Measurements from ENCODE around the gene OSBPL10.
"Not testable (repeated sequence)": the region's sequence is repeated elsewhere in the genome, so short reads cannot be mapped to it uniquely, and the experiment has no call there.

OSBPL10 gene, protein sequence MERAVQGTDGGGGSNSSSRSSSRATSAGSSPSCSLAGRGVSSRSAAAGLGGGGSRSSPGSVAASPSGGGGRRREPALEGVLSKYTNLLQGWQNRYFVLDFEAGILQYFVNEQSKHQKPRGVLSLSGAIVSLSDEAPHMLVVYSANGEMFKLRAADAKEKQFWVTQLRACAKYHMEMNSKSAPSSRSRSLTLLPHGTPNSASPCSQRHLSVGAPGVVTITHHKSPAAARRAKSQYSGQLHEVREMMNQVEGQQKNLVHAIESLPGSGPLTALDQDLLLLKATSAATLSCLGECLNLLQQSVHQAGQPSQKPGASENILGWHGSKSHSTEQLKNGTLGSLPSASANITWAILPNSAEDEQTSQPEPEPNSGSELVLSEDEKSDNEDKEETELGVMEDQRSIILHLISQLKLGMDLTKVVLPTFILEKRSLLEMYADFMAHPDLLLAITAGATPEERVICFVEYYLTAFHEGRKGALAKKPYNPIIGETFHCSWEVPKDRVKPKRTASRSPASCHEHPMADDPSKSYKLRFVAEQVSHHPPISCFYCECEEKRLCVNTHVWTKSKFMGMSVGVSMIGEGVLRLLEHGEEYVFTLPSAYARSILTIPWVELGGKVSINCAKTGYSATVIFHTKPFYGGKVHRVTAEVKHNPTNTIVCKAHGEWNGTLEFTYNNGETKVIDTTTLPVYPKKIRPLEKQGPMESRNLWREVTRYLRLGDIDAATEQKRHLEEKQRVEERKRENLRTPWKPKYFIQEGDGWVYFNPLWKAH

DNA sequence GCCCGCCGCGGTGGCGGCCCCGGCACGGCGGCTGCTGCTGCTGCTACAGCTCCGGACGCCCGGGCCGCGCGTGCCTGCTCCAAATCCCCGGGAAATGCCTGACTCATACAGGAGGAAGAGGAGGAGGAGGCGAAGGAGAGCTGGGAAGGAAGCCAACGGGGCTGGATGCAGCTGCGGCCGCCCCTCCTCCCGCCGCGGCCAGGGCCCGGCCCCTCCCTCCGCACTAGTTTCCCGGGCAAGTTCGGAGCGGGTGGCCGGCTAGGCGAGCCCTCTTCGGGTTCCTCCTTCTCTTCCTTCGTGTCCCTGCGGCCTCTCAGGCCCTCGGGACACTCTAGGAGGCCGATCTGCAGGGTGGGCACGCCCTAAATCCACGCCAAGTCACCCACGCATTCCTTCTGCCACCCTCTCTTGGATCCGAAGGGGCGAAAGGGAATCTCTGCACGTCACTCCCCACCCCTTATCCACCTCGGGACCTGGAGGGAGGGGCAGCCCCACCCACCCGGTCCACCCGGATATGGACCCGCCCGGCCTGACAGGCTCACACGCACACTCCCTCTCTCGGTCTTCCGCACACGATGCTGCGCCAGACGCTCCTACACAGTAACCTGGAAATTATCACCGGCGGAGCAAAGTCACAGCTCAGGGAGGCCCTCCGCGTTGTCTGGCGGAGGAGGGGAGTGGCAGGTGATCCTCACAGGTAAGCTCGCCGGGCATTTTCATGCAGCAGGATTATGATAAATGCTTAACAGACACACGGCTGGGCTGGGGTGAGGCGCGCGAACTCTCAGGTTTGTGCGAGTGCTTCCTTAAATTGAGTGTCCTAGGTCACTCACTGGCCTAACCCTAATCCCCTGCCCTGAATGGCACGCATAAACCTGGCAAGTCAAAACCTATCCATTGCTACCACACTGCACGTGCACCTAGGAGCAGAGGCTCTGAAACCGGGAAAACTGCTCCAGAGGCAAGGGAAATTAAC, at the start of gene OSBPL10, which contains the start of gene ZNF860:
TSS of gene OSBPL10 (minus strand) at position 57 of the 976 bp plus-strand sequence. CDS start 83 bp downstream, outside the sequence.
TSS of gene ZNF860 (plus strand) at position 545 of the 976 bp plus-strand sequence. CDS start 7,330 bp downstream, outside the sequence.
- peak; percentile 42 for DNase-seq (ENCODE audit: low spot score)

DNA sequence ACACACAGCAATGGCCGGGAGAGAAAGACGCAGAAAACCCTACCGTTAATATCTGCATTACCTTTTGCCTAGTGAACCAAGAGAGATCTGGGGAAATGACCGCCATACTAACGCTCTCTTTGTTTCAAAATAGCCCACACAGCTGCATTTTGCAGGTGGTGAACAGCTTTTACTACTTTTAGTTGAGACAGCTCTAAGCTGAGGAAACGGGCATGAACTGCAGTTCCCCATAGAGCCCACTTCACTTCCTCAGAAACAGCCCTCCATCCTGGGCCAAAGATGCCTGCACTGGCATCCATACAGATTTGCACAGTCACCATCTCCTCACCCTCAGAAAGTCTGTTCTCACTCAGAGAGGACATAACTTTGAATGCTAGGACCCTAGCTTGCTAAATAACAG, 45.5 kb upstream of the OSBPL10 start:
- no peak for DNase-seq (ENCODE audit: low spot score)

DNA sequence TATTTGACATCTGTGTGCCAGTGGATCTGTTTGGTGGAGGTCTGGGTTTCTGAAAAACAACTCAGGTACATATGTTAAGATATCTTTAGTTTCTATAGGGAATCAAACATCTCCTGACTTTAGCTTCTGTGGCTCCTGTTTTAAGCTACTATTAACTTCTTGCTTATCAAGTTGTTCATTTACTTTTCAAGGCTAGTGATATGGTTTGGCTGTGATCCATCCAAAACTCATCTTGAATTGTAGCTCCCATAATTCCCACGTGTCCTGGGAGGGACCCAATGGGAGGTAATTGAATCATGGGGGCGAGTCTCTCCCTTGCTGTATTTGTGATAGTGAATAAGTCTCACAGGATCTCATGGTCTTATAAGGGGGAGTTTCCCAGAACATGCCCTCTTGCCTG, 41.9 kb upstream of the OSBPL10 start:
- no peak for DNase-seq (ENCODE audit: low spot score)

DNA sequence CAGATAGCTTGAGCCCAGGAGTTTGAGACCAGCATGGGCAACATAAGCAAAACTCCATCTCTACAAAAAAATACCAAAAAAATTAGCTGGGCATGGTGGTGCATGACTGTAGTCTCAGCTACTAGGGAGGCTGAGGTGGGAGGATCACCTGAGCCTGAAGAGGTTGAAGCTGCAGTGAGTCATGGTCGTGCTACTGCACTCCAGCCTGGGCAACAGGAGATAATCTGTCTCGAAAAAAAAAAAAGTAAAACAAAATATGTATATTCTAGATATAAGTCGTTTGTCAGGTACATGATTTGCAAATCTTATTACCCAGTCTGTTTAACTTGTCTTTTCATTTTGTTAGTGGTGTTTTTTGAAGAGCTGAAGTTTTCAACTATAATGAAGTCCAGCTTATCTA, 40.7 kb upstream of the OSBPL10 start:
- DNase-seq (ENCODE audit: low spot score) = no peak

DNA sequence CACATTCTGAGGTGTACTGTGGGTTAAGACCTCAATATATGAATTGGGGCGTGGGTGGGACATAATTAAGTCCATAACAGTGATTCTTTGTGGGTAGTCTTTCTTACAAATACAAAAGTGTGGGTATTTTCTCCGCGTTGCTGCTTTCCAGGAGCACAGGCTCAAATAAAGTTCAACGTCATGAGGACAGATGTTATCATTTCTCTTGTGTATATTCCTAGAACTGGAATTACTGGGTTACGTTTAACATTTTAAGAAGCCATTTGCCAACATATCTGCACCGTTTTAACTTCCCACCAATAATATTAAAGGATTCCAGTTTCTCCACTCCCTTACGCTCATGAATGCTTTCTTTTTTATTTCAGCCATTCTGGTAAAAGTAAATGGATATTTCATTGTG, 40.1 kb upstream of the OSBPL10 start:
- no peak for DNase-seq (ENCODE audit: low spot score)

DNA sequence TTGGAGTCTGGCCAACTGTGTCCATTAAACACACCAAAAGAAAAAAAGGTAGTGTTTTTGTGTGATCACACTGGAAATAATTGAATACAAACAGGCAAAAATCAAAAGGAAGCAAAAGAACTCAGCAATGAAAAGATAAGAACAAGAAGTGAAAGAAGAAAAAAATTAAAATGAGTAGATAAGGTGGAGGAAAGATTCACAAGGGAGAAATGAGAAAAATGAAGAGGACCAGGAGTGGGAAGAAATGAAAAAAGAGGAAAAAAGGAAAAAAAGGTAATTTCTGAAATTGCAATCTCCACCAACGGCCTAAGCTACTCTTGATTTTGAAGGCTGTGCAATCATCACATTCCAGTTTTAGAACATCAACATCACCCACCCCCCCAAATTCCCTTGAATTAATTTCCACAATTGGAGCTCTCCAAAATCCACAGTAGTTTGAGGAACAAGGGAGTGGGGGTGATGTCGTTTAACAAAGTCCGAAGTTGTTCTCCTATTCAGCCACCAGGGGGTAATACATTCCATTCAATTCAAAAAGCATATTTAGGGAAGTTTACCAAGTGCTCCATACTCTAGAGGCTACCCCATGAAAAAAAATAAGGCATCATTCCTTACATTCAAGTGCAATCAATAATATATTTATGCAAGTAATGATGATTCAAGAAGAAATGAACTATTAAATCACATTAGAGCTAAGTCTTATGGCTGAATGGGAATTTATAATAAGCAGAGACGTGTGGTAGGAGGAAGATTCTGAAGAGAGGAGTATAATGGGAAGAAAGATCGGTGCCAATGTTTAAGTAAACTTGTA, 37.9 kb upstream of the OSBPL10 start:
- DNase-seq (ENCODE audit: low spot score) = peak; percentile 63

DNA sequence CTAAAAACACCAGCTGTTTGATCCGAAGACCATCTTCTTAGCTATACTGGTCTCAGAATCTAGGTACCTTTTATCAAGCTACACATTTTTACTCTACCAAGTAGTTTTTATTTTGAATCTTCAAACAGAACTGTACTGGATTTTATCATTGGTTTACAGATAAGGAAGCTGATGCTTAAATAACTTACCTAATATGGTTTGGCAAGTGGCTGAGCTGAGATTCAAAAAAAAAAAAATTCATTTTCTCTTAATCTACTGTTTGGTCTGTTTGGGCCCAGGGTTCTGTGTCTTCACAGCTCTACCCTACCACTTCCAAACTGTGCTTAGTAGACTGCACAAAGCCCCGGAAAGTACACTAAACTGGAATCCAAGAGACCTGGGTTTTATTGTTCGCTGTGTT, 36.2 kb upstream of the OSBPL10 start:
- DNase-seq (ENCODE audit: low spot score) = no peak

DNA sequence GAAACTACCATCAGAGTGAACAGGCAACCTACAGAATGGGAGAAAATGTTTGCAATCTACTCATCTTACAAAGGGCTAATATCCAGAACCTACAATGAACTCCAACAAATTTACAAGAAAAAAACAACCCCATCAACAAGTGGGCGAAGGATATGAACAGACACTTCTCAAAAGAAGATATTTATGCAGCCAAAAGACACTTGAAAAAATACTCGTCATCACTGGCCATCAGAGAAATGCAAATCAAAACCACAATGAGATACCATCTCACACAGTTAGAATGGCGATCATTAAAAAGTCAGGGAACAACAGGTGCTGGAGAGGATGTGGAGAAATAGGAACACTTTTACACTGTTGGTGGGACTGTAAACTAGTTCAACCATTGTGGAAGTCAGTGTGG, 34.6 kb upstream of the OSBPL10 start:
- not testable (repeated sequence) for DNase-seq (ENCODE audit: low spot score)

DNA sequence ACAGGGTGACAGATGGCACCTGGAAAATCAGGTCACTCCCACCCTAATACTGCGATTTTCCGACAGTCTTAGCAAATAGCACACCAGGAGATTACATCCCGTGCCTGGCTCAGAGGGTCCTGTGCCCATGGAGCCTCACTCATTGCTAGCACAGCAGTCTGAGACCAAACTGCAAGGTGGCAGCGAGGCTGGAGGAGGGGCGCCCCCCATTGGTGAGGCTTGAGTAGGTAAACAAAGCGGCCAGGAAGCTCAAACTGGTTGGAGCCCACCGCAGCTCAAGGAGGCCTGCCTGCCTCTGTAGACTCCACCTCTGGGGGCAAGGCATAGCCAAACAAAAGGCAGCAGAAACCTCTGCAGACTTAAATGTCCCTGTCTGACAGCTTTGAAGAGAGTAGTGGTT, 29.6 kb upstream of the OSBPL10 start:
- not testable (repeated sequence) for DNase-seq (ENCODE audit: low spot score)

DNA sequence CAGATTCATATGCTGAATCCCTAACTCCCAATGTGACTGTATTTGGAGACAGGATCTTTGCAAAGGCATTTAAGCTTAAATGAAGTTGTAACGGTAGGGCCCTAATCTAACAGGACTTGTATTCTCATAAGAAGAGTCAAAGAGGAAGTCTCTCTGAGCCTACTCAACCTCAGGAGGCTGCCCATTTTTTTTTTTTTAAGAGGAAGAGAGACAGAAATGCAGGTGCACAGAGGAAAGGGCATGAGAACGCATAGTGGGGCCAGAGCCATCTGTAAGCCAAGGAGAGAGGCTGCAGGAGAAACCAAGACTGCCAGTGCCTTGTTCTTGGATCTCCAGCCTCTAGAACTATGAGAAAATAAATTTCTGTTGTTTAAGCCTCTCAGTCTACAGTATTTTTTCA, 28.9 kb upstream of the OSBPL10 start:
- DNase-seq (ENCODE audit: low spot score) = no peak

DNA sequence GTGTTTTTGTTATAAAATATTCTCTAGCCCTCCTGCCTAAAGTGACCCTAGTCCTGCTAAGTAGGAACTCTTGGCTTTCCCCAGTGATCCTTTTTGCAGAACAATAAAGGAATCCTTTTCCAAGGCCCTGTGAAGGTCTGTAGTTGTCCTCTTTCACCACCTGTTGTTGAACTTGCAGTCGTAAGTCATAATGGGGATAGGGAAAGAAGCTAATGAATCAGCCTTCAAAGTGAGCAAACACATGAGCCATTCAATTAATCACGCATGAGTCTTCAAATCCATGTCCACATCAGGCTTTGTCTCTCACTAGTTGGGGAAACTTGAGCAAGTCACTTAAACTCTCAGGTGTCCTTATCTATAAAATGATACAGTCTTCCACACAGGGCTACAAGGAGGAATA, 28.0 kb upstream of the OSBPL10 start:
- no peak for DNase-seq (ENCODE audit: low spot score)

DNA sequence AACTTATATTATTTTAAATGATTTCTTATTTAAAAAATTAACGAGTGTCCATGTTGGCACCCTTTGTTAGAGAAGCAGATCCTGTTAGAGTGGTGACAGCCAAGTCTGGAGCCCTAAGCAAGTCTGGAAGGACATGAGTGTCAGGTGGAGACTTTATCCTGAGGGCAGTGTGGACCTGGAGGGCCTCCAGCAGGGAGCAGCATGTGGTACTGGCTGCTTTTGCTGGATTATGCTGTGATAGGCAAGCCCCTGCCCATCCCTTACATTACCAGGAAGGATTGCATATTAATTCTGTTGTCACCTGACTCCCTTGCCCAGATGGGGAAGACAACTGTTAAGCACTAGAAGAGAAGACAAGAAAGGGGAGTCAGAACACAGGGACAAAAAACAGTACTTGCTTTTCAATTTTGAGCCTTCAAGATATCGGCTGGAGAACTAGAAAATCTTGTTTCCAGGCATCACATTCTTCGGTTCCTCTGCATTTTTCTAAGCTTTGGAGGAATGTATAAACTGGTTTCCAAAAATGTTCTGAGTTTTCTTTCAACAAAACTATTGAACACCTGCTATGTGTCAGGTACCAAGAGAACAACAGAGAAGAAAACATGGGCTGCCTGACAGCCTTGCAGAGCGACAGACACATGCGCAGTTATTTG, 23.2 kb upstream of the OSBPL10 start:
- peak; percentile 48 for DNase-seq (ENCODE audit: low spot score)

DNA sequence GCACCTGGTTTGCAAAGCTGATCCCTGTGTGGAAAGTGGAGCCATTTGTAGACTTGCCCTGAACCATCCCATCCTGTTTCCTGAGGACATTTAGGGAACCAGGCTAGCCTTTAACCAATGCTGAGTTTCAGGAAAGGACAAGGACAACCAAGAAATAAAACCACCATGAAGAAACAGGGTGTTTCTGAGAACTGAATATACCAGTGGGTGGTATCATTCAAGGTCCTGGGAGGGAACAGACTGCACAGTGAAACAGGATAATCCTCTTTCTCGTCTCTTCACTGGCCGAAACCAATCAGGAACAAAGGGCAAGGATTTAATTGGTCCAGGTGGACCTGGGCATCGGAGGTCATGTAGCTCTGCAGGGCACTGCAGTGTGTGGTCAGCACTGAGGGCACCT, 22.3 kb upstream of the OSBPL10 start:
- no peak for DNase-seq (ENCODE audit: low spot score)

DNA sequence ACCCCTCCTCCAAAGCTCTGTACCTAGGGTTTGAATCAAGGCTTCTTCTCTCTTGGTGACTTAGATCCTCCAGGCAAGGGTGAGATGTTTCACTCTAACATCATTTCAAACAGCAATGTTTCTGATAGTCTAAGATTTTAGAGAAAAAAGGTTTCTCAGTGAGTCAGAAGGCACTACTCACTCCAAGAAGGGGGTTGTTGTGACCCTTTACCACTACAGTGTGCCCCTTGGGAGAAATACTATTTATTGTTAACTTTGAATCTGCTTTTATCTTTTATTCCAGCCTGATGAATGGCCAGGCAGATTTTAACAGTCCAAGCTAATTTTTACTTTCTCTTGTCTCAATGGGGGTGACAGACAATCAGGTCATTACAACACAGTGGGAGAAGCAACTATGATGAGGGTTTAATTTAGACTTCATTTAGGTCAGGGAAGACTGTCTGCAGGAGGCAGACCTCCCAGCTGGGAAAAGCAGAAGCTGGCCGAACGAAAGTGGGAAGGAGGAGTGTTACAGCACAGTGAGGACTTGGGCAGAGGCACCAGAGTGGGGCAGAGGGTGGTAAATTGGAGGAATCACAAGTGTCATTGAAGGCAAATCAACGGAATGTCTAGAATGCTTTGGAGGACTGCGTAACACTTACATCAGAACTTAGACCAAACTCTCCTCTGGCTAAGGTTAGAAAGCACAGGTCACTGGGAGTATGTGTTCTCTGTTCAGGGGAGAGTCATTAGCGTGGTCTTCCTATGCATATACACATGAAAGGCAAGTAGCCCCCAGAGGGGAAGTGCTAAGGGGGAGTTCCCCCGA, 21.7 kb upstream of the OSBPL10 start:
- no peak for DNase-seq (ENCODE audit: low spot score)

DNA sequence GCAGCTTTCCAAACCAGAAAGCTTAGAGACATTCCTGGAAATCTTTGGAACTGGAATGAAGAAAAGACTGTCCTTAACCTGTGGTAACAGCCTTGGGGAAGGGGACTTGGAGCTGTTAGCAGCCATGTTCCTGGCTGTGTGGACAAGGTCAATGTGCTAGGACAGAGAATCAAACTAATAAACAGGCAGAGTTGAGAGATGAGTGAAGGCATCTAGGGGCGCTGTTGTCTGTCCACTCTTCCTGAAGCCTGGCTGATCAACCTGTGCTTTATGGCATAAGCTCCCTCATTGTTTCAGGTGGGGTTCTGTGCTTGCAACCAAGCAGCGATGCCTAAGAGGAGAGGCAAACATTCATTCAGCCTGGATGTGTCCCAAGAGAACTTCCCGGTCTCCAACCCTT, 19.8 kb upstream of the OSBPL10 start:
- DNase-seq (ENCODE audit: low spot score) = no peak

DNA sequence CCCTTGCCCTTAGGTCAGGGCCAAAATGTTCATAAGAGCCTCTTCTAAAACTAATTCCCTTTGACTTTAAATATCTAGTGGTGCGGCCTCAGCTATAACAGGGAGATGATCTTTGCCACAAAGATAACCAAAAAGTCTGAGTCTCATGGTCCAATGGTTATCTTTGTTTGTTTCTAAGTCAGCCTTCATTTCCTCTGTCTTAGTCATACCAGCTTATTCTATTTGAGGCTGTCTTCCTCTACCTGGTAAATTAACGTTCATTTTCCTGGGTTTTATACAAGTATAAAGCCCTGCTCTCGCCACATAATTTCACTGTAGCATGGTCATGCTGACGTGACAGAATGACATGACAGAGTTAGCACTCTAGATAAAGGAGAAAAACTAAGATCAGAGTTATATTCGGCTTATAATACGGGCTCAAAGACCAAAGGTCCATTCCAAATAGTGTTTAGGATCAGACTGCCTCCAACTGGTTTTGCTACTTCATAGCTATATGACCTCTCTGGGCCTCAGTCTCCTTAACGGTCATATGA, 18.9 kb upstream of the OSBPL10 start:
- DNase-seq (ENCODE audit: low spot score) = no peak

DNA sequence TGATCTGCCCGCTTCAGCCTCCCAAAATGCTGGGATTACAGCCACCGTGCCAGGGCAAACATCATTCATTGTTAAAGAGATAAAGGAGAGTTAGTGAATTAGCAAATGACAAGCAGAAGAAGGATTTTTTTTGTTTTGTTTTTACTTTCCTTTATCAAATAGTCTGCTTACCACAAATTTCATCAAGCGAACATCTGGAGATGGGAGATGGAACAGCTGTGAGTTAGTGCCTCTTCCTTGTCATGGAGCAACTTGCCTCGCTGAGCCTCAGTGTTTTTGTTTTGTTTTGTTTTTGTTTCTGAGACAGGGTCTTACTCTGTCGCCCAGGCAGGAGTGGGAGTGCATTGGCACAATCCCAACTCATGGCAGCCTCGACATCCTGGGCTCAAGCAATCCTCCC, 16.4 kb upstream of the OSBPL10 start:
- no peak for DNase-seq (ENCODE audit: low spot score)

DNA sequence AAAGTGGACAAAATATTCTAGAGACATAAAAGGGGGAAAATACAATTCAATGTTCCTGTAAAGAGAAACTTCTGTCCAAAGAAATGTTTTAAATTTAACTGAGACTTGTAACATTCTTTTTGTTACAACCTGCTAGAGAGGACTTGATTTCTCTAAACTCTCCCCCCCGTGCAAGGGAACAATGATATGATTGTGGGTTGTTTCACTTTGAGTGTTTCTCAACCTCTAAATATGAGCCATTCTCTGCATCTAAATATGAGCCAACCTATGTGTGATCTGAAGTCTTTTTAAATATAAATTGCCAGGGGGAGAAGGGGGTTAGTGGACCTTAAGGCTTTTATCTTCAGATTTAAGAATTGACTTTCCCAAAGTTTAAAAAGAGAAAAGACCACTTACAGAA, 15.1 kb upstream of the OSBPL10 start:
- no peak for DNase-seq (ENCODE audit: low spot score)

DNA sequence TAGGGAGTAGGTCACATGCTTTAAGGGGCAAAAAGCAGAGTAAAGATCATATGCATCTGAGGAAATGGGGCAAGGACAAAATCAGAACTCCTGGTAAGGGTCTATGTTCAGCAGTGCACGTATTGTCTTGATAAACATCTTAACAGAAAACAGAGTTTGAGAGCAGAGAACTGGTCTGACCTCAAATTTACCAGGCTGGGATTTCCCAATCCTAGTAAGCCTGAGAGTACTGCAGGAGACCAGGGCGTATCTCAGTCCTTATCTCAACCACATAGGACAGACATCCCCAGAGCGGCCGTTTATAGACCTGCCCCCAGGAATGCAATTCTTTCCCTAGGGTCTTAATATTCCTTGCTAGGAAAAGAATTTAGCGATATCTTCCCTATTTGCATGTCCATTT, 14.0 kb upstream of the OSBPL10 start:
- DNase-seq (ENCODE audit: low spot score) = not testable (repeated sequence)

DNA sequence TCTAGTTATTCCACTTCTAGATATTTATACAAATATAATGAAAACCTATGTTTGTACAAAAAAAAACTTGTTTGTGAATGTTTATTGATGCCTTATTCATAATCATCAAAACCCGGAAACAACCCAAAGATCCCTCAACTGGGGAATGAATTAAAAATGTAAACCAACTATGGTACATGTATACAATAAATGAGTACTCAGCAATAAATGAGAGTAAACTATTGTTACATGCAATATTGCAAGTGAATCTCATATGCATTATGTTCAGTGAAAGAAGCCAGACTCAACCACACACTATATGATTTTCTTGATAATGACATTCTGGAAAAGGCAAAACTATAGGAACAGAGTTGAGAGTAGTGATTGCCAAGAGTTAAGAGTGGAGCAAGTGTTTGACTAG, 12.8 kb upstream of the OSBPL10 start:
- no peak for DNase-seq (ENCODE audit: low spot score)
